GM21786 (cell line): ENCODE results near the gene IFNE.

Experiments used
- ATAC-seq: cut with Tn5 transposase; IDR thresholded peaks from one replicate; pipeline ENCODE4 v1.9.1; 2021; ENCODE audit not compliant: unreplicated experiment

The IFNE gene, protein sequence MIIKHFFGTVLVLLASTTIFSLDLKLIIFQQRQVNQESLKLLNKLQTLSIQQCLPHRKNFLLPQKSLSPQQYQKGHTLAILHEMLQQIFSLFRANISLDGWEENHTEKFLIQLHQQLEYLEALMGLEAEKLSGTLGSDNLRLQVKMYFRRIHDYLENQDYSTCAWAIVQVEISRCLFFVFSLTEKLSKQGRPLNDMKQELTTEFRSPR

DNA sequence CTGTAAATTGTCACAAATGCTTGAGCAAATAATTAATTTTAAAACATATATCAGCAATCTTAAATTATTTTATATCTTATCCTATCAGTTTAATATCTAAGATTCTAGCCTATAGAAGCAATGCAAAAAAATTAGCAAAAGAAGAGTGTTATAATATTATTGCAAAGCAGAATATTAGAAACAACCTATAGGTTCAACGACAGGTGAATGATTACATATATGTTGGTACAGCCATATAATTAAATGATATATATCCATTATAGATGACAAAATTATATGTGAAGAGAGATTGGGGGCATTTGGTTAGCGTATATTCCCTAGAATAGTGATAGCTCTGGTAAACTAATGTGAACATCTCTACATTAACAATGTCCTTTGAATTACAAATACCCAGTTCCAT lies at the start of gene IFNE:
IFNE (minus strand) TSS at position 101 of the 400 bp plus-strand sequence. CDS start 619 bp downstream, outside the sequence.
- no peak for ATAC-seq

DNA sequence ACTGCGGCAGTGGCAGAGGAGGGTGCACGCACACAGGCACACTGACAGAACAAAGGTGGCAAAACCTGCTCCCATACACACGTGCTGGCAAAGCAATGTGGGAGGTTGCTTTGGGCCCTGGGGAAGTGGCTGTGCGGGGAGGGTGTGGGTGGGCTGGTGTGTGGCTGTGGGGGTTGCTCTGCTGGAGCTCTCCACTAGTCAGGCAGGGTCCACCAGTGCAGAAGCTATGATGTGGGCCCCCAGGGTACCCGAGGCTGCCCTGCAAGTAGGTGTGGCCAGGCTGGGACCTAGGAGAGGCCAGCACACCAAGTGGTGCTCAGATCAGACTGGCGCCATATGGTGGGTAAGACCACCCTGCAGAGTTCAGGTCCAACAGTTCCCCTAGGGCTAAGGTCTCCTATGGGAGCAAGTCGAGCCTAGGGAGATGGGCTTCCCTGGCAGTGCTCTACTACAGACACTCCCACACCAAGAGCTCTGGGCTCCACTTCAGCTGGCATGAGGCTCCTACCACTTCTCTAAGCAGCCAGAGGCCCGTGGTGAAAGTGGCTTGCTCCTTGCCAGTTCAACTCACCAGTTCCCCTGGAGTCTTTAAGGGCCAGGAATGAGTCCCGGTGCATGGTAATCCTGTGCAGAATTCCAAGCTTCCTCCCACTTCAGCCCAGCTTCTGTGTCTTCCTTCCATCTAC lies 46.2 kb upstream of the IFNE start:
- ATAC-seq, result no peak

DNA sequence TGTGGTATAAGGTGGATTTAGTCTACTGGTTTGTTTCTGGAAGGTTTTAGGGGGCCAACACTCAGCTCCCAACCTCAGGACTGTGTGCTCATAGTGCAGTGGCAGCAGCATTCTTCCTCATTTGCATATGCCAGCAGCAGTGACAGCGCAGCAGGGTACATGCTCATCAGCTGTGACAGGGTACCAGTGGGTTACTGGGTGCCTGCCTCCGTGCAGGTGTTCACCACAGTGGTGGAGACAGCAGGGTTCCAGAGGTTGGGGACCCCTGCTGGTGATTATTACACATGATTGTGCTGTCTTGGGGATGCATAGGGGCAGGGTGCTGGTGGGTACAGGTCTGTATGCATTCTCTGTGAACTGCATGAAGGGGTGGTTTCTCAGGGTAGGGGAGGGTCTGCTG lies 45.5 kb upstream of the IFNE start:
- ATAC-seq, result no peak

GRCh38 chr9:21525174-21525573 lies 43.1 kb upstream of the IFNE start:
- no peak for ATAC-seq

DNA sequence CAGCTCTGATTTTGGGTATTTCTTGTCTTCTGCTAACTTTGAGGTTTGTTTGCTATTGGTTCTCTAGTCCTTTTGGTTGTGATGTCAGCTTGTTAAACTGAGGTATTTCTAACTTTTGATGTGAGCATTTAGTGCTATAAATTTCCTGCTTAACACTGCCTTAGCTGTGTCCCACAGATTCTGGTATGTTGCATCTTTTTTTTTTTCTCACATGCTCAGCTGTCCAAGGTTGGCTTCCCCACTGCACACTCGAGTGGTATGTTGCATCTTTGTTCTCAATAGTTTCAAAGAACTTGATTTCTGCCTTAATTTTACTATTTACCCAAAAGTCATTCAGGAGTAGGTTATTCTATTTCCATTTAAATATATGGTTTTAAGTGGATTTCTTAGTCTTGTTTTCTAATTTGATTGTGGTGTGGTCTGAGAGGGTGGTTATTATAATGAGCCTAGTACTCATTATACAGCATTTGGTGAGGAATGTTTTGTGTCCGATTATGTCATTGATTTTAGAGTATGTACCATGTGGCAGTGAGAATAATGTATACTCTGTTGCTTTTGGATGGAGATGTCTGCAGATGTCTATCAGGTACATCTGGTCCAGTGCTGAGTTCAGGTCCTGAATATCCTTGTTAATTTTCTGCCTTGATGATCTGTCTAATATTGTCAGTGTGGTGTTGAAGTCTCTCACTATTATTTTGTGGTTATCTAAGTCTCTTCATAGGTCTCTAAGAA lies 42.2 kb upstream of the IFNE start:
- no peak for ATAC-seq

GRCh38 chr9:21523021-21524014 lies 41.2 kb upstream of the IFNE start:
- ATAC-seq, result no peak

DNA sequence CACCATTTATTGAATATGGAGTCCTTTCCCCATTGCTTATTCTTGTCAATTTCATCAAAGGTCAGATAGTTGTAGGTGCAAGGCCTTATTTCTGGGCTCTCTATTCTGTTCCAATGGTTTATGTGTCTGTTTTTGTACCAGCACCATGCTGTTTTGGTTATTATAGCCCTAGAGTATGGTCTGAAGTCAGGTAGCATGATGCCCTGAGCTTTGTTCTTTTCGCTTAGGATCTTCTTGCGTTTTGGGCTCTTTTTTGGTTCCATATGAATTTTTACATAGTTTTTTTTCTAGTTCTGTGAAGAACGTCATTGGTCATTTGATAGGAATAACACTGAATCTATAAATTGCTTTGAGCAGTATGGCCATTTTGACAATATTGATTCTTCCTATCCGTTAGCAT lies 40.2 kb upstream of the IFNE start:
- no peak for ATAC-seq

DNA sequence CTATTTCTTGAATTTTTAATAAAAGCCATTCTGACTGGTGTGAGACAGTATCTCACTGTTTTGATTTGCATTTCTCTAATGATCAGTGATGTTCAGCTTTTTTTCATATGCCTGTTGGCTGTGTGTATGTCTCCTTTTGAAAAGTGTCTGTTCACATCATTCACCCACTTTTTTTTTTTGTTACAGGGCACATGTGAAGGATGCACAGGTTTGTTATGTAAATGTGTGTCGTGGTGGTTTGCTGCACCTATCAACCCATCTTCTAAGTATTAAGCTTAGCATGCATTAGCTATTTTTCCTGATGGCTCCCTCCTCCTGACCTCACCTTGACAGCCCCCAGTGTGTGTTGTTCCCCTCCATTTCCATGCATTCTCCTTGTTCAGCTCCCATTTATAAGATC lies 39.3 kb upstream of the IFNE start:
- no peak for ATAC-seq

DNA sequence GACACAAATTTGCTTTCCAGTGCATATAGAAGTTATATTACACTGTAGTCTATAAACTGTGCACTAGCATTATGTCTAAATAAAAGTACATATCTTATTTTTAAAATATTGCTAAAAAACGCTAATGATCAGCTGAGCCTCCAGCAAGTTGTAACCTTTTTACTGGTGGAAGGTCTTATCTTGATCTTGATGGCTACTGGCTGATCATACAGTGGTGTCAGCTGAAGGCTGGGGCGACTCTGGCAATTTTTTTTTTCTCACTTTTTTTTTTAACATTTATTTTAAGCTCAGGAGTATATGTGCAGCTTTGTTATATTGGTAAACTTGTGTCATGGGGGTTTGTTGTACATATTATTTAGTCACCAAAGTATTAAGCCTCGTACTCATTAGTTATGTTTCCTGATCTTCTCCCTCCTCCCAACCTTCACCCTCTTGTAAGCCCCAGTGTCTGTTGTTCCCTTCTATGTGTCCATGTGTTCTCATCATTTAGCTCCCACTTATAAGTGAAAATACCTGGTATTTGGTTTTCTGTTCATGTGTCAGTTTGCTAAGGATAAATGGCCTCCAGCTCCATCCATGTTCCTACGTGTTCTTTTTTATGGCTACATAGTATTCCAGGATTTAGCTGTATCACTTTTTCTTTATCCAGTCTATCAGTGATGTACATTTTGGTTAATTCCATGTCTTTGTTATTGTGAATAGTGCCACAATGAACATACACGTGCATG lies 38.6 kb upstream of the IFNE start:
- no peak for ATAC-seq

DNA sequence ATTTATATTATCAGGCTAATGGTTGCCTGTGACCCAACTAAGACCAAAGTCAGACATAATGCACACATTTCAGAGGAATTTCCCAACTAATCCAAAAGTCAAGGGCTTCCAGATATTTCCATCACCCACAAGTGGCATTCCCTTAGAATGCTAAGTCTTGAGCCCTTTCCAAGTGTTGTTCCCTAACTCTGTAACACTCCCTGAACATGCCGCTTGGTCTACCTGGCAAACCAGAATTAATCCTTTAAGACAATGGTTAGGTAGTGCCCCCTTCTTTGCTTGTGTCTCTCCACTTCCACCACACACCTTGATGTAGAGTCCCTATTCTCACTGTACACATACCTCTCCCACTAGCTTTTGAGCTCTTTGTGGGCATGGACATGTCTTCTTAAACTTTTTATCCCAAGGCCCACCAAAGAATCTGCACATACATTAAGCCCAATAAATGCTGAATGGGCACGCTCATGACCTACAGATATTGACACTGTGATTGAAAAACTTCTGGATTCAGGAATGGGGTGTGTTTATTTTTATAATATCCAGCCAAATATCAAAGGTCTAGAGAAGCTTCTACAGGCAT lies 37.8 kb upstream of the IFNE start:
- no peak for ATAC-seq

- no peak for ATAC-seq
These were observed 34.7 kb upstream of the IFNE start for GRCh38 chr9:21516796-21517195.

DNA sequence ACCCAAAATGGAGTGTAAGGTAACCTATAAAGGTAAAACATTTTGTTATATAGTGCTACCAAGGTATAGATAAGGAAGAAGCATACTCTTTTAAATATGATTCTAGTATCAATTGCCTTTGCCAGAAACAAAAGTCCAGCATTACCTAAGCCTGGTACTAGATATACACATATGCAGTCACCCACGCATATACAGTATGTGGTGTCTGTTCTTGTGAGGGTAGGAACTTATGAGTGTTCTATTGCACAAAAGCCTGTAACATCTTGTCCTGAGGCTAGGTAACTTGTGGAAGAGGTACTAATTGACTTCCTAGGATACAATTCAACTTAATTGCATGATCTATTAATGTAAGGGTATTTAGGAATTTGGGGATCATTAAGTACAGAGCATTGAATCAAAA lies 31.3 kb upstream of the IFNE start:
- ATAC-seq, result no peak

GRCh38 chr9:21510806-21511205 lies 28.7 kb upstream of the IFNE start:
- ATAC-seq, result no peak

- no peak for ATAC-seq
These were observed 25.3 kb upstream of the IFNE start for GRCh38 chr9:21507483-21507790.

DNA sequence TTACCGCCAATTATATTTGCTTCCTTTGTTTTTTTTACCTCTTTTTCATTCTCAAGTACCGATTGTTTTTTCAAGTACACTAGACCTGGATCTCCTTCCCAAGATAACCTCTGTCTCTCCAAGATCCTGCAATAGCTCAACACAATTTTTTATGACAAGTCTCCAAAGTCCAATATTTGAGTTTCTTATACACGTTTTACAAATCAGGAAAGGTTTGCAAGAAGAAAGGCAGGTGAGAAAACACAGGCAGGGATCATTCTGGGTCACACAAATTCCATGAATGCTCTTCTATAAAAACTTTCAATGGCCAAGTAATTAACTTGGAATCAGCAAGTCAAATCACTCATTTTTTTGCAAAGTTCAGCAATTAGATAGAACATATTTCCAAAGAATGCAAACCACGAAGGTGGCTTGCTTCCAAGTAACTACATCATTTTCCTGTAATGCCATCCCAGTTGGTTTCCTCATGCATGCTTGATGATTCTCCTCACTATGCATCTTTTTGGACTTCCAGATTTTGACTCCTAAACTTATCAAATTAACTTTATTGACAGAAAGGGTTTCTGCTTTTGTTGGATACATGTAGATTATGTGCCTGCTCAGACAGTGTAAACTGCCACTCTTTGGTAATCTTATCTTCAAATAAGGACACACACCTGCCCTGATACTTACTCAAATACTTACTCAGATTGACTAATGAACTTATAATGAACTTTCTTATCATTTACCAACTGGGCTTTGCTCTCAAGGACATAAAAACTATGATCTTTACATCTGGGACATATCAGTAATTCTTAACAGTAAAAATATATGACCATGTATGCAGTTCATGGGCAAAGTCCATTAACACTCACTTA lies 24.7 kb upstream of the IFNE start:
- no peak for ATAC-seq

GRCh38 chr9:21505425-21506179 lies 23.5 kb upstream of the IFNE start:
- no peak for ATAC-seq

GRCh38 chr9:21504894-21505293 lies 22.8 kb upstream of the IFNE start:
- no peak for ATAC-seq

DNA sequence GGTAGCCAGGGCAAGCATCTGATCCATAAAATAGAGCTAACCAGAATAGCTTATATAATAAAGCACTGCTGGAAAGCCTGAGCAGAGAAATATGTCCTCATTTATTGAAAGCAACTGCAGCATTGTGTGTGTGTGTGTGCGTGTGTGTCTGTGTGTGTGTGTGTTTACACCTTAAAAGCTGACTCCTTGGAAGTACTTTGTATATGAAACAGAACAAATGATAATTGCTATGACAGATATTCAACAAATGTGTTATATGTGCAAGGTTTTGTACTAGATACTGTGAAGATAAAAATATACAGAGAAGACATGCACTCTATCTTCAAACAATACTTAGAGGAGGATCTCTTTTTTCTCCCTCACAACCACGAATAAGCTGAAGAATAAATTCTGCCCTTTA lies 22.0 kb upstream of the IFNE start:
- no peak for ATAC-seq

- no peak for ATAC-seq
These were observed 20.5 kb upstream of the IFNE start for GRCh38 chr9:21502586-21502985.
